GM18502 (cell line): ENCODE measurements around the gene SHLD3.
"Not testable (repeated sequence)": the region's sequence is repeated elsewhere in the genome, so short reads cannot be mapped to it uniquely, and the experiment has no call there.

Experiments used
- ATAC-seq: cut with Tn5 transposase; IDR thresholded peaks from one replicate; pipeline ENCODE4 v1.9.1; 2021; ENCODE audit warnings: mild to moderate bottlenecking; ENCODE audit not compliant: unreplicated experiment, poor library complexity

SHLD3 gene, protein sequence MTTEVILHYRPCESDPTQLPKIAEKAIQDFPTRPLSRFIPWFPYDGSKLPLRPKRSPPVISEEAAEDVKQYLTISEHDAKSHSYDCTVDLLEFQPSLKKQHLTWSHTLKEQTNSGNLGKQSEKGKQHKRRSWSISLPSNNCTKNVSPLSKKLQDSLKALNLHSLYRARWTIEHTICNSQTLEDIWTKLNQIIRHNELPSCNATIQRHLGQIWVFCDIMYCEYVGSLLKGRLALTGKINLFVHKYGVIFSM

DNA sequence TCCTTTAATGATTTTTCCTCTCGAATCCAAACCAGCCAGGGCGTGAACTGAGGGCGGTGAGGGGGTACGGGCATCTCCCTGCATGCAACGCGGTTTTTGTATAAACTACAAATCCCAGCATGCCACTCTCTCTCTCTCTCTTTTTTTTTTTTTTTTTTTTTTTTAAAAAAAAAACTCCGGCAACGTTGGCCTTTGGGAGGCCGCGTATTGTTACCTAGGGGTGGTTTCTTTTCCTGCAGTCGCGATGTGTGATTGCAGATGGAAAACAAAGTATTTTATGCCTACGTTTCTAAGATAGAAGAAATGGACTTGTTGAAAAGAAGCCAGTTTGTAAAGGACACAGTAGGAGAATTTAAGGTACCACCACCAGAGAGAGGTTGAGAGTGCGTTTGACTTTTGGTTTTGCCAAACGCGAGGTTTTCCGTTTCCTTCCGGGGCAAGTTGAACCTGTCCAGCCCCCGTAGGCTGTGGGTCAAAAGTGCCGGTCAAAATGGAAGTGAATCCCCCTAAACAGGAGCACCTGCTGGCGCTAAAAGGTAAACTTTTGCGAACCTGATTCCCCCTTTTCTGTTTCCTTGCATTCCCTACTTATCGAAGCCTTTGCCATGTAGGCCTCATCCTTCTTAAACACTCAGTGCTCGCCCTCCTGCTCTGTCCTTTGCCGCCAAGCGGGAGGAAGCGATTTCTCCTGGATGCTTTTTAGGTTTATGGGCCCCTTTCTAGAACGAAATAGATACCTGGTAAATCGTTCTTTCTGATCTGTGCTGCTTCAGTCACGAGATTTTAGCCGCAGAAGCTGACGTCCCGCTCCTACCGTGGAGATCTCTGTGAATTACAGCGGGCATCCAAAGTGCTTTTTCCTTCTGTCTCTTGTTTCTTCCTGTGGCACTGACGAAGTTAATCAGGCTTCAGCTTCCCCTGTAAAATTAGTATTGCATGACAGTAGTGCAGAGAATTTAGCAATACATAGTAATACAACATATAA lies at the start of gene SHLD3, which contains the start of gene TRAPPC13:
Gene SHLD3, plus strand, starts transcription at position 457 of the 985 bp plus-strand sequence. CDS start 4,561 bp downstream, outside the sequence.
Gene TRAPPC13, plus strand, starts transcription at position 457 of the 985 bp plus-strand sequence. Its CDS starts 34 bp downstream, at position 491.
- ATAC-seq, result peak; percentile 81

DNA sequence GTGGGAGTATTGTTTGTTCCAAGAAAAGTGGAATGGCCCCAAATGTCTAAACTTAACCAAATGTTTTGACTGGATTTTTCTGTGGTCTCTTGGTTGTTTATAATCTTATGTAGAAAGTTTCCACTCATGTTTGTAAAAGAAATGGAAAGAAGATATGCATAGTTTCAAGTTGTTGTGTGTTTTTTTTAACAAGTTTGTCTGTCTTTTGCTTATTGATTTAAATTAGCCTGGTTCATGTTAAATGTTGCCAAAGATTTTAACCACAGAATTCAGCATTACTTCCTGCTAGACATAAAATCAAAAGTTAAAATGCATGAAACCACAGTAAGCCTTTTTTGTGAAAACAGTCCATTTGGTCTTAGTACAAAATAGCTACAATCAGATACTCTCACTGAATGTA lies 47.7 kb upstream of the SHLD3 start:
- ATAC-seq, result no peak

DNA sequence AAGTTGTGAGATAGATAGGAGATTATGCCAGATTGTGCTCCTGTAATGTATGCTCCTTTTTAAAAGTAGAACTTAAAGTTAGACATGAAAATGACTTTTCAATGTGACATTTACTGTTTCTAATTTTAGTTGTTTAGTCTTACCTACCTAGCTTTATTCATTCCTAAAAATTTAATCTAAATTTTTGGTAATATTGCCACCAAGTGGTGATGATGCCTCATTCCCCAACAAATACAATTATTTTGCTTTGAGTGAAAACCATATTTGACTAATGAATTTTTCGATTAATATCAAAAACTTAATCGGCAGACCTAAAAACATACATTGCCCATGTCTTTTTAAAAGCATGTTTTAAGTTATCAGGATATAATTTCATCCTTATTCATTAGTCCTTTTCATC lies 36.1 kb upstream of the SHLD3 start:
- ATAC-seq, result no peak

DNA sequence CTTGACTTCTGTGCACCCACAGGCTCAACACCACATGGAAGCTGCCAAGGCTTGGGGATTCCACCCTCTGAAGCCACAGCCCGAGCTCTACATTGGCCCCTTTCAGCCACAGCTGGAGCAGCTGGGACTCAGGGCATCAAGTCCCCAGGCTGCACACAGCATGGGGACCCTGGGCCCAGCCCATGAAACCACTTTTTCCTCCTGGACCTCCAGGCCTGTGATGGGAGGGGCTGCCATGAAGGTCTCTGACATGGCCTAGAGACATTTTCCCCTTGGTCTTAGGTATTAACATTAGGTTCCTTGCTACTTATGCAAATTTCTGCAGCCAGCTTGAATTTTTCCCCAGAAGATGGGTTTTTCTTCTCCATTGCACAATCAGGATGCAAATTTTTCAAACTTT lies 23.1 kb upstream of the SHLD3 start:
- not testable (repeated sequence) for ATAC-seq

DNA sequence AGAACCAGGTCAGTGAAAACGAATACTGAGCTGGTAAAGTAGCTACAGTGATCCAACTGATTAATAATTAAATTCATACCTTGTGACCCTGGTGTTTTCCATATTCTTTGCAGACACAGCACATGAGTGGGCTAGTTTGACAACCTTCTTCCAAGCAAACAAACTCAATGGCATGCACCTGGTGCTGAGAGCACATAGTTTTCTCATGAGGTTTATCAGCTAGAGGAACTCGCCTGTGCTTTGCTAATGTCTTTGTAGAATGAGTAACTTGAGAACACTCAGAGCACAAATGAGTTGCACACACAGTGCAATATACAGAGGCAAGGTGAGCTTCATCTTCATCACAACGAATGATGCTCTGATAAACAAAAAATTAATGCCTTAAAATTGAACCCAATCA lies 13.3 kb upstream of the SHLD3 start:
- ATAC-seq, result no peak

DNA sequence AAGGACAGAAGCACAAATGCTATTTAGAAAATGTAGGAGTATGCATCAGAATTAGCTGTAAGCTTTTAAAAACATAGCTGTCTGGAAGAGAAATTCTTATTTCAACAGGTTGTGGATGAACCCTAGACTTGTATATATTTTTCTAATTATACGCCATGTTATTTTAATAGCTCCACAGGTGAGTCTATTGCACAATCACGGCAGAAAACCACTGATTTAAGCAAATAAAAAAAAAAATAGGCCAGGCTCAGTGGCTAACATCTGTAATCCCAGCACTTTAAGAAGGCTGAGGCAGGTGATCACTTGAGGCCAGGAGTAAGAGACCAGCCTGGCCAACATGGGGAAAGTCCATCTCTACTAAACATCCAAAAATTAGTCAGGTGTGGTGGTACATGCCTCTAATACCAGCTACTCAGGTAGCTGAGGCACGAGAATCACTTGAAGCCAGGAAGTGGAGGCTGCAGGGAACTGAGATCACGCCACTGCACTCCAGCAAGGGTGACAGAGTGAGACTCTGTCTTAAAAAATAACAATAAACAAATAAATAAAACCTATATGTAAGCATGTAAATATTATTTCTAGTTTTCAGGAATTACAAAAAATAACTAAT lies 12.4 kb upstream of the SHLD3 start:
- no peak for ATAC-seq

DNA sequence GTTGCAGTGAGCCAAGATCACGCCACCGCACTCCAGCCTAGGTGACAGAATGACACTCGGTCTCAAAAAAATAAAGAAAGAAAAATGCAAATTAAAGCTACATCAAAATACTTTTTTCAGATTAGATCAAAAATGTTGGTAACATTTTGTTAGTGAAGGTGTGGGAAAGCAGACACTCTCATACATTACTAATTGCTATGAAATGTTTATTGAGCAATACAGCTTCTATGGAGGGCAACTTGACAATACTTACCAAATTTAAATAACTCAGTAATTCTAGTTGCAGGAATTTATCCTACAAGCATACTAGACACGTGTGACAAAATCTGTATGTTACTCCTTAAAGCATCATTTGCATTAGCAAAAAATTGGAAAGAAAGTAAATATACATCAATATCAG lies 4.8 kb upstream of the SHLD3 start:
- ATAC-seq, result no peak

DNA sequence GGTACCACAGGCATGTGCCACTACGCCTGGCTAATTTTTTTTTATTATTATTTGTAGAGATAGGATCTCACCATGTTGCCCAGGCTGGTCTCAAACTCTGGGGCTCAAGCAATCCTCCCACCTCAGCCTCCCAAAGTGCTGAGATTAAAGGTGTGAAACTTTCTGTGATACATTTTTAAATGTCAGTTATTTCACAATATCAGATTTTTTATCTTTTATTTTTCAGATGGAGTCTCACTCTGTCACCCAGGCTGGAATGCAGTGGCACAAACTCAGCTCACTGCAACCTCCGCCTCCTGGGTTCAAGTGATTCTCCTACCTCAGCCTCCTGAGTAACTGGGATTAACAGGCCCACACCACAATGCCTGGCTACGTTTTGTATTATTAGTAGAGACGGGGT lies 2.9 kb upstream of the SHLD3 start:
- not testable (repeated sequence) for ATAC-seq

DNA sequence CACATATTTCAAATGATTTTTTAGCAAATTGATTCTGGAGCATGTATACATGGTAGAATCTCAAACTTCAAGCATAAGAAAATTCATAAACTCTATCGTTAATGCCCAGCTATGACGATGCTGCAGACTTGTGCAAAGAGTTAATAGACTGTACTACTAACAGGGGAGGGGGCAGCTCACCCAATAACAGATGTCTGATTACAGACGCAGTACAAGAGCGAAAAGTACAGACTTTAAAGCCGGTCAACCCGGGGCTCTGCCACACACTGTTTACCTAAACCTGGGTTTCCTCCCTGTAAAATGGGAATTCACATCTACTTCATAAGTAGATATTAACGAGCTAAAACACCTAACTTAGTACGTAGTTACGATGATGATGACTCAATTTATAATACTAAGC lies 1.3 kb upstream of the SHLD3 start:
- no peak for ATAC-seq

DNA sequence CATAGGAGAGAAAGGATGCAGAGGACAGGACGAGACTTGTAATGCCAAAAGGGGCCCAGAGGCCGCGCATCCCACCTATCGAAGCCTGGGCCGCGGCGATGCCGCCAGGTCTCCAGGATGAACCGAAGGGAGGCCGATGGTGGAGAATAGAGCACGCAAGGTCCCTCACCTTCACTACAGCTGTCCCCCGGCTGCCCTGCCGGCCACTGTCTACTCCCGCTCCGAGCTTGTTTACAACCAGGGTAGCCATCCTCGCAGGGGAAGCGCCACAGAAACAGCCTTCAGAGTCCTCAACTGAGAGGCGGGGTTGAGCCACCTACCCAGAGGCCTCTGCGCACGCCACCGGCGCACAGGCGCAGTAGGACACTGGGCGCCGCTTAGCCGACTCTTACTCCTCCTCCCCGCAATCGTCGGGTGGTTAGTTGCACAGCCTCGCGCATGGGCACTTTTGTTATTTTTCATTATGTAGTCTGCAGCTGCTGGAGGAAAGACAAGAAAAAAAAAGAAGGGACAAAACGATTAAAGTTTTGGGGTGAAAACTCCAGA lies 729 bp upstream of the SHLD3 start, which contains the start of gene TRIM23:
Gene TRIM23, minus strand, starts transcription at position 309 of the 546 bp plus-strand sequence. Its CDS starts 59 bp downstream, at position 250.
- ATAC-seq, result peak; percentile 96

DNA sequence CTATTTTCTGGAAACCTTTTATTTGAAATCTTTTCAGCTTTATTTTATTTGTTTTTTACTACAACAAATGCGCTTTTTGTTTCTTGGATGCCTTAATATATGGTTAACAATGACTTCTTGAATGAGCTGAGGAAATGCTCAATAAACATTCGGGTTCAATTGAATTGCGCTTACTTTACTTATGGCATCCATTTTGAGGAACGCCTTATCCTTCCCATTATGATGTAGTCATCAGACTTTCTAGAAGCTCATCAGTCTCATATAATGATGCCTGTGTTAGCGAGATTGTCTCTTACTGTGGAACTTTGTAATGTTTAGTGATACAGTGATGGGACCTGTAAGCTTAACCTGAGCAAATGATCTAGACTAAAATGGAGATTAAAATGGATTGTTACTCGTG lies 916 bp downstream of the SHLD3 start:
- ATAC-seq, result no peak

DNA sequence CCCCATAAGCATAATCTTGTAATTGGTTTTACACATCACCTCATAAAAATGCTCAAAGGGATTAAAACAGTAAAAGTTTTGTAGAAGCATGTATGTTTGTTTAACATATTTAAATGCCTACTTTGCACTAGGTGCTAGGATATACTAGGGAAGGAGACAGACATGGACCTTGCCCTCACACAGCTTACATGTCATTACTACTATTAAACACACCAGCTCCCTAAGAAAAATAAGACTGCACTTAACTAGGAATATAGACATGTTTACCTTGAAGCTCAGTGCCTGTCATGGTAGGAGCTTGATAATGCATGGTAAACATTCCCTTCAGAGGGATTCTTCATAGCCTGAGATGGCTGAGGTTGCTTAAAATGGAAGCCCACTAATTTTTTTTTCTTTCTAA lies 6.2 kb downstream of the SHLD3 start:
- no peak for ATAC-seq

DNA sequence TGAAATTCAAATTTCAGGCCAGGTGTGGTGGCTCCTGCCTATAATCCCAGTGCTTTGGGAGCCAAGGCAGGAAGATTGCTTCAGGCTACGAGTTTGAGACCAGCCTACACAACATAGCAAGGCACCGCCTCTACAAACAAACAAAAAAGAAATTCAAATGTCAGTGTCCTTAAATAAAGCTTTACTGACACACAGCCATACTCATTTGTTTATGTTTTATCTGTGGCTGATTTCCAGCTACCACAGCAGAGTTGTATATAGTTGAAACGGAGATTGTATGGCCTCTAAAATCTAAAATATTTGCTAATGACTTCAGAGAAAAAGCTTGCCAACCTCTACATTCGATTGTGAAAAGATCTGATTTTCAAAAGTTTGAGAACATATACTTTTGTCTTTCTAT lies 15.4 kb downstream of the SHLD3 start:
- no peak for ATAC-seq

DNA sequence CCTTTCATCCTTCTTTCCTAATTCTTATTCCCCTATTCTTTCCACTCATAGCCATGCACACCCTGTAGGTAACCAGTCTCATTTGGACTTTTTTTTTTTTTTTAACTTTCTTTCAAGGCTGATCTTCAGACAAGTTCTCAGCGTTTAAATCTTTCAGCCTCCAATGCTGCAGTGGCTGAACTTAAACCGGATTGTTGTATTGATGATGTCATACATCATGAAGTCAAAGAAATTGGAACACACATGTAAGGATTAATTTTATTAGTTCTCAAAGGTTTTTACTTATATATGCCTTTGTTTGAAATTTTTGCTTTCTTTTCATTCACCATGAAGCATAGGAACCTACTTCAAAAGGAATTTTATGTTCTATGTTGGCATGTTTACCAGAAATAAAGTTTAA lies 22.1 kb downstream of the SHLD3 start:
- ATAC-seq, result no peak

DNA sequence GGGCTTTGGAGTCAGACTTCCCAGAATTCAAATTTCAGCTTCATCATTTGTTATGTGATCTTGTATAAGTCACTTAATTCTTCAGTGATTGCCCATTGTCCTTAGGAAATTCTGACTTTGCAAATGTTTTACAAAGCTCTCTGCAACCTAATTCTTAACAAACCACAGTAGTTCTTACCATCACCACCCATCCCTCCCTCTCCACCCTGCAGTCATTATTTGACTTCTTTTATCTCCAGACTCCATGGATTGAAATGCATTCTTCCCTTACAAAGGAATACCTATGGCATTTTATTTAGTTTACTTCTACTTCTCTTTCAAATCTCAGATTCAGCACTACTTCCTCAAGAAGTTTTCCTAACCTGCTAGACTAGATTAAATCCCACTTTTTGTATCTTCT lies 23.1 kb downstream of the SHLD3 start:
- ATAC-seq, result no peak

DNA sequence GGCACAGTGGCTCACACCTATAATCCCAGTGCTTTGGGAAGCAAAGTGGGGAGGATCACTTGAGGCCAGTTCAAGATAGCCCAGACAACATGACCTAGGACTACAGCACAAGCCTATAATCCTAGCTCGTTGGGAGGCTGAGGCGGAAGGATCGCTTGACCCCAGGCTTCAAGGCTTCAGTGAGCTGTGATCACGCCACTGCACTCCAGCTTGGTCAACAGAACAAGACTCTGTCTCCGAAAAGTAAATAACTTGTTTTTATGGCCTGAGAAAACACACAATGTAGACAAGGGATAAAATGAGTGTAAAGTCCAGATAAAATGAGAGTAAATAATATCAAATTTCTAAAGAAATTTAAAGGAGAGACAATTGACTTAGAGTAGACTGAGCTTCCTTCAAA lies 26.3 kb downstream of the SHLD3 start:
- ATAC-seq, result no peak

DNA sequence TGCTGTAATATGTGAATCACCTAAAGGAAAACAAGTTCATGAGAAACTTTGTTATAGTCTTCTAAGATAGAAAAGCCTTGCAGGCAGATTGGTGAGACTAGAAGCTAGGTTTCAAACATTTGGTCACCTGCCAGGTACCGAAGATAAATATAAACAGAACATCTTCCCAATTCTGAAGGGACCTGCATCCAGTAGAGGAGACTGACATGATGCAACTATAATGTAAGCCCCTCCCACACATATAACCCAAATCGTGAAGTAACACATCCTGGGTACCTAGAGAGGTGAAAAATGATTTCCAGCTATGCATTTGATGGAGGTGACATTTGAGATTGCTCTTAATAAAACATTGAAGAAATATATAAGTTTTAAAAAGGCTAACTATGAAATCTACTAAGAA lies 29.9 kb downstream of the SHLD3 start:
- no peak for ATAC-seq

DNA sequence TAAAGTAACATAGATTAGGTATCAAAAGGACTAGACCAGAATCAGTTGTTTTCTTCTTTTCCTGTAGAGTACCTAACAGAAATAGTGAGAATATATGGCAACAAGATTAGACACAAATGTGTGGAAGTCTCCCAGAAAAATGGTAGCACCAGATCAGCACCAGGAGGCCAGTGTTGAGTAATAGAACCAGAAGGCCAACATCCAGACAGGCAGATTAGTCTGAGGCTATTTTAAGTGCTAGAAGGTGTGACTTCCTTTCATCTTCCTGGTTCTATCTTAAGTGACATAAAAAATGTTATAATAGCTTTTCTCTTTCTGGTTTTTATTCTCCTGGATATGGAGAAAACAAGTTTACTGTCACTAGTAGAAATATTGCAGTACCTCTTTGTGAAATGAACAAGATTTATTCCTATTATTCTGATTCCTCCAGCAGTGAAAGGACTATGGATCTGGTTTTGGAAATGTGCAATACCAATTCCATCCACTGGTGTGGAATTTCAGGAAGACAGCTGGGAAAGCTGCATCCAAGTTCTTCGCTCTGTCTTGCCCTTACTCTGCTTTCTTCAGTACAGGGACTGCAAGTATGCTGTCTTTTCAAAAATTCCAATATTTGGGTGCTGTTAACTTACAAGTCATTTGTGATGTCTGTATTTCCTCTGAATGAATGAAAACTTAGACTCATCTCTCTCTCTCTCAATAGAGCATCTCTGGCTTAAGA lies 39.1 kb downstream of the SHLD3 start:
- no peak for ATAC-seq

DNA sequence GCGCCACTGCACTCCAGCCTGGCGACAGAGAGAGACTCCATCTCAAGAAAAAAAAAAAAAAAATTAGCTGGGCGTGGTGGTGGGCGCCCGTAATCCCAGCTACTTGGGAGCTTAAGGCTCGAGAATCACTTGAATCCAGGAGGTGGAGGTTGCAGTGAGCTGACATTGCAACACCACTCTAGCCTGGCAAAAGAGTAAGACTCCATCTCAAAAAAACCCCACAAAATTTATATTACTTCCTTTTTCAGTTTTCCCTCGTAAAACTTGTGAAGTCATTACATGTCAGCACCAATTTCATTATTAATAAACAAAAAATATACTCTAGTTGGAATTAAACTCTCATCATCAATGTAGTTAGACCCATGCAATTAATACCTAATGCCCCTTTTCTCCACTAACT lies 43.9 kb downstream of the SHLD3 start:
- ATAC-seq, result no peak

DNA sequence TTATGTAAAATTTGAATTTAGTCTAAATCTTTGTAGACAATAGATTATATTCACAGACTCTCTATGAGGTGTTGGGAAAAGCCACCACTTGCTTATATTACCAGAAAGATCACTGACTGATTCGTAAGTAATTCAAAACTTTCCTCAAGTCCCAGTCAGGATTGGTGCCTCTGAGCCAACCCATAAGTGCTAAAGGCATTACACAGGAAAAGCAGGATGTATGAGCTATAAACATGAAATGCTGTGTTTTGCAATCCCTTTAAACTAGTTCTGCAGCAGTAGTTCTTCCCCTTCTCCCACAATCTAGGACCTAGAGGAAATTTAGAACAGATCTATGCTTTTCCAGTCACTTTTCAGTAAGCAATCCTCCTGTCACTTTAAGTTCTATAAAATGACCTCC lies 48.0 kb downstream of the SHLD3 start:
- no peak for ATAC-seq
